ENCODE data around the gene CDH13.

The CDH13 gene

DNA sequence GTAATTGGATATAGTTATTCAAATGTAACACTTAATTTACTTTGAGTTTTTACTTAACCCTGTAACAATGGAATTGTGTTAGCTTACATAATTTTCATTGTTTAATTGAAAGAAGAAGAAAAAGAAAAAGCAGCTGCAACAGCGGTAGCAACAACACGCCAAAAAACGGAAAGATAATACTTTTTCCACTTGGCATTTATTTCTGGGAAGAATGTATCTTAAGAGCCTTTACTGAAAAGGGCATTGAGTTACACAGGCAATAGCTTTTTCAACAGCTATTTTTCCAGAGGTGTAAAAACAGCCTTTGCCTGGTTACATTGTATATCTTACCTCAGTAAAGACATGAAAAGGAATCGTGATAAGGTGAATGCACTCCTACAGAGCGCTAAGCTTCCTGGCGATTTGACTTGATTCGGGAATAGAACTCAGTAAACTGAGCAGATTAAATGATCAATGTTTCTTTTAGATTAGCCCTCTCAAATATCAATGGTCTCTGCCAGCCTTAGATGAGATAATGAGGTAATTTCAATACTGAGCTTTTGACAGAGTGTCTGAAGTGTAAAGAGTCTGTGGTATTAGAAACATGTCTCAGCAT lies 311.3 kb downstream of the CDH13 start:
- Histone ChIP-seq H3K9ac (ENCODE audit: low read depth, low read length) (no peak overlapping the region), H3K27ac (ENCODE audit: low read length) (no peak overlapping the region), H3K79me2 (ENCODE audit: insufficient read depth, low read length) (no peaks in the 10 kb centered on the region), H3K9me3 (ENCODE audit: insufficient read depth, low read length, severe bottlenecking) (peaks cover 14% of the 10 kb centered on the region), H3K4me2 (ENCODE audit: insufficient read depth, low read length) (no peak overlapping the region), H2AFZ (ENCODE audit: low read depth, low read length) (no peak overlapping the region), H3K27me3 (ENCODE audit: insufficient read depth, low read length, poor library complexity) (no peaks in the 10 kb centered on the region), H4K20me1 (ENCODE audit: insufficient read depth, low read length) (no peaks in the 10 kb centered on the region), H3K4me1 (ENCODE audit: insufficient read depth, low read length) (no peaks in the 10 kb centered on the region), H3K36me3 (ENCODE audit: insufficient read depth, low read length) (no peaks in the 10 kb centered on the region), H3K4me3 (ENCODE audit: low read depth in 1 of 2, low read length in 2 of 2) (no peak overlapping the region)
- TF ChIP-seq CTCF (IDR thresholded peaks at IDR 0.05; ENCODE audit: borderline replicate concordance, extremely low read depth, low read length, poor library complexity, severe bottlenecking) (no peak), EZH2 (IDR thresholded peaks at IDR 0.05; ENCODE audit: borderline replicate concordance, low read depth, low read length, severe bottlenecking) (no peak)
- no peak for DNase-seq
- no peak for ATAC-seq (ENCODE audit: insufficient read depth, low read depth)

DNA sequence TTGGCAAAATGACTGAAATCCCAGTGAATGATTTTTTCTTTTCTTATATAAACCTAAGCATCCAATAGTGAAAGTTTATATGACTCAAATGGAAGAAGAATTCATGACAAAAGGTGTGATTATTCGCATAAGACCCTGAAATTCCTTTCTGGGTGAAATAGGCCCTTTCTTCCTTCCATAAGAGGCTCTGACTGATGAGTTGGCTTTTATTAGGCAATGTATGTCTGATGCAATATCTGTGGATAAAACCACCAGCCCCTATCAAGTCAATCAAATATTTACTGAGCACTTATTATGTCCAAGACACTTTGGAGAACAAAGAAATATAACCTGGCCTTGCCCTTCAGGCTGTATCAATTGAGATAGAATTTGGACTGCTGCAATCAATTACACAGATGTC lies 316.6 kb downstream of the CDH13 start:
- H3K27ac ChIP-seq (ENCODE audit: low read length), result no peak overlapping the region
- H3K9ac ChIP-seq (ENCODE audit: low read depth, low read length), result no peak overlapping the region
- H3K4me1 ChIP-seq (ENCODE audit: insufficient read depth, low read length), result no peaks in the 10 kb centered on the region
- H3K4me3 ChIP-seq (ENCODE audit: low read depth in 1 of 2, low read length in 2 of 2), result no peak overlapping the region
- H3K4me2 ChIP-seq (ENCODE audit: insufficient read depth, low read length), result no peak overlapping the region
- no peaks in the 10 kb centered on the region for H4K20me1 ChIP-seq (ENCODE audit: insufficient read depth, low read length)
- no peaks in the 10 kb centered on the region for H3K27me3 ChIP-seq (ENCODE audit: insufficient read depth, low read length, poor library complexity)
- no peaks in the 10 kb centered on the region for H3K9me3 ChIP-seq (ENCODE audit: insufficient read depth, low read length, severe bottlenecking)
- no peaks in the 10 kb centered on the region for H3K79me2 ChIP-seq (ENCODE audit: insufficient read depth, low read length)
- DNase-seq (no peak), ATAC-seq (ENCODE audit: insufficient read depth, low read depth) (no peak)
- no peak for TF ChIP-seq CTCF (IDR thresholded peaks at IDR 0.05; ENCODE audit: borderline replicate concordance, extremely low read depth, low read length, poor library complexity, severe bottlenecking)
- no peak for TF ChIP-seq EZH2 (IDR thresholded peaks at IDR 0.05; ENCODE audit: borderline replicate concordance, low read depth, low read length, severe bottlenecking)
- H3K36me3 ChIP-seq (ENCODE audit: insufficient read depth, low read length), result no peaks in the 10 kb centered on the region
- H2AFZ ChIP-seq (ENCODE audit: low read depth, low read length), result no peak overlapping the region

GRCh38 chr16:82945420-82946101 lies 318.8 kb downstream of the CDH13 start:
- TF ChIP-seq EZH2 (IDR thresholded peaks at IDR 0.05; ENCODE audit: borderline replicate concordance, low read depth, low read length, severe bottlenecking) (no peak), CTCF (IDR thresholded peaks at IDR 0.05; ENCODE audit: borderline replicate concordance, extremely low read depth, low read length, poor library complexity, severe bottlenecking) (no peak)
- Histone ChIP-seq H3K27me3 (ENCODE audit: insufficient read depth, low read length, poor library complexity) (no peaks in the 10 kb centered on the region), H3K4me2 (ENCODE audit: insufficient read depth, low read length) (no peak overlapping the region), H3K4me1 (ENCODE audit: insufficient read depth, low read length) (no peaks in the 10 kb centered on the region), H4K20me1 (ENCODE audit: insufficient read depth, low read length) (no peaks in the 10 kb centered on the region), H3K79me2 (ENCODE audit: insufficient read depth, low read length) (no peaks in the 10 kb centered on the region), H3K9ac (ENCODE audit: low read depth, low read length) (no peak overlapping the region), H3K27ac (ENCODE audit: low read length) (no peak overlapping the region), H3K36me3 (ENCODE audit: insufficient read depth, low read length) (no peaks in the 10 kb centered on the region), H3K4me3 (ENCODE audit: low read depth in 1 of 2, low read length in 2 of 2) (no peak overlapping the region), H2AFZ (ENCODE audit: low read depth, low read length) (no peak overlapping the region), H3K9me3 (ENCODE audit: insufficient read depth, low read length, severe bottlenecking) (no peaks in the 10 kb centered on the region)
- no peak for ATAC-seq (ENCODE audit: insufficient read depth, low read depth)
- DNase-seq, result no peak
